Keratinocyte (primary cell): Measurements from ENCODE around the gene RPS26. TPM values are rescaled to one million over a fixed set of nuclear protein-coding genes. Genes with fewer than 3 reads are reported as not detected.
"Not testable (repeated sequence)": the region's sequence is repeated elsewhere in the genome, so short reads cannot be mapped to it uniquely, and the experiment has no call there.

Source experiments
- DNase-seq: peaks from one replicate; pipeline ENCODE4 v3.0.0-alpha.2; 2011; ENCODE audit warnings: low read depth, missing footprints, low spot score
- FAIRE-seq: peaks from 2 replicates; lab custom pipeline; 2011; peaks lifted over from hg19 to GRCh38; lab: Jason Lieb, UNC
- H2AFZ ChIP-seq: 2 replicates; pipeline ENCODE4 v1.6.0; 2012; ENCODE audit warnings: low read length, control low read depth, inconsistent platforms; ENCODE audit not compliant: control insufficient read depth
- H3K27ac ChIP-seq: 2 replicates; pipeline ENCODE4 v1.5.1; 2011; ENCODE audit warnings: low read length; ENCODE audit not compliant: control insufficient read depth, insufficient read depth
- H3K27me3 ChIP-seq: 3 replicates; pipeline ENCODE4 v1.6.0; 2011; ENCODE audit warnings: low read length; ENCODE audit not compliant: control insufficient read depth, insufficient read depth; ENCODE audit errors: extremely low read depth
- H3K36me3 ChIP-seq, 2 experiments: 2 replicates in 1 of 2; 3 replicates in 1 of 2; pipeline ENCODE4 v1.5.1; 2011; ENCODE audit warnings: low read length in 2 of 2, mild to moderate bottlenecking in 1 of 2; ENCODE audit not compliant: control insufficient read depth in 2 of 2, insufficient read depth in 2 of 2; ENCODE audit errors: extremely low read depth in 1 of 2
- H3K4me1 ChIP-seq: 3 replicates; pipeline ENCODE4 v1.5.1; 2011; ENCODE audit warnings: low read length; ENCODE audit not compliant: control insufficient read depth, insufficient read depth; ENCODE audit errors: extremely low read depth
- H3K4me2 ChIP-seq: 3 replicates; pipeline ENCODE4 v1.6.0; 2011; ENCODE audit warnings: low read depth, low read length; ENCODE audit not compliant: control insufficient read depth, insufficient read depth; ENCODE audit errors: extremely low read depth
- H3K4me3 ChIP-seq, 3 experiments: fragments of 200-600 bp in 1 of 3; sonication (generic) in 1 of 3; 2 replicates in 2 of 3; 3 replicates in 1 of 3; pipeline ENCODE4 v1.5.1; 2011 to 2016; ENCODE audit warnings: low read length in 3 of 3, mild to moderate bottlenecking in 3 of 3, control low read depth in 2 of 3, inconsistent platforms in 1 of 3, low read depth in 1 of 3, mixed read lengths in 1 of 3, mixed run types in 1 of 3, moderate library complexity in 1 of 3; ENCODE audit not compliant: control insufficient read depth in 2 of 3, insufficient read depth in 2 of 3; ENCODE audit errors: extremely low read depth in 1 of 3
- H3K79me2 ChIP-seq: 2 replicates; pipeline ENCODE4 v1.6.0; 2012; ENCODE audit warnings: low read length; ENCODE audit not compliant: control insufficient read depth, insufficient read depth
- H3K9ac ChIP-seq: 3 replicates; pipeline ENCODE4 v1.6.0; 2011; ENCODE audit warnings: low read length; ENCODE audit not compliant: control insufficient read depth, insufficient read depth; ENCODE audit errors: extremely low read depth
- H3K9me1 ChIP-seq: 3 replicates; pipeline ENCODE4 v1.6.0; 2011; ENCODE audit warnings: low read length; ENCODE audit not compliant: control insufficient read depth, insufficient read depth; ENCODE audit errors: extremely low read depth
- H3K9me3 ChIP-seq: 2 replicates; pipeline ENCODE4 v1.5.1; 2012; ENCODE audit warnings: low read depth, low read length; ENCODE audit not compliant: control insufficient read depth
- H4K20me1 ChIP-seq: 3 replicates; pipeline ENCODE4 v1.6.0; 2011; ENCODE audit warnings: low read length; ENCODE audit not compliant: control insufficient read depth, insufficient read depth; ENCODE audit errors: extremely low read depth
- CTCF ChIP-seq, 3 experiments: IDR thresholded peaks in 1 of 3; conservative IDR thresholded peaks in 1 of 3; optimal IDR thresholded peaks in 1 of 3; 2 replicates in 2 of 3; 3 replicates in 1 of 3; pipeline versions ENCODE3 to v1.5.1; 2011; ENCODE audit warnings: low read length in 3 of 3, mild to moderate bottlenecking in 3 of 3, moderate library complexity in 2 of 3, control low read depth in 1 of 3, inconsistent platforms in 1 of 3; ENCODE audit not compliant: insufficient read depth in 2 of 3; ENCODE audit errors: extremely low read depth in 1 of 3
- EZH2 ChIP-seq: IDR thresholded peaks from one replicate; pipeline ENCODE4 v1.6.1; 2012; ENCODE audit warnings: inconsistent platforms, mild to moderate bottlenecking, low read length, moderate library complexity
- dilution Hi-C: fragments of 300-500 bp; cut with MboI; formaldehyde crosslinking; loops from one replicate; pipeline ENCODE4 v1.7.0; 2020; ENCODE audit warnings: low sequenced_read_pairs; ENCODE audit not compliant: extremely low pct_ligation_motif_present
- polyA plus RNA-seq, 5 experiments: library from polyadenylated mRNA; depleted of rRNA in 3 of 5; stranded (reverse) in 3 of 5; stranded (forward) in 1 of 5; unstranded in 1 of 5; fragments of >200 nt; gene quantifications; 1 replicate in 1 of 5; 2 replicates in 3 of 5; 3 replicates in 1 of 5; pipeline versions ENCODE4 v1.2.1 to v1.2.3, GENCODE V29; 2011 to 2012; ENCODE audit warnings: missing spikeins in 2 of 5, low read depth in 1 of 5, low replicate concordance in 1 of 5

RPS26 gene
- polyA plus RNA-seq, 1 donor (not counting 4 experiments of a cell fraction or from before 2014, with no cell fraction given): 663 TPM

- Histone ChIP-seq H3K4me1 (peaks cover 7% of the 10 kb centered on the region), H3K9me3 (no peaks in the 10 kb centered on the region), H3K4me2 (no peak overlapping the region), H3K9ac (no peak overlapping the region), H3K27ac (no peak overlapping the region), H2AFZ (no peak overlapping the region), H3K79me2 (no peaks in the 10 kb centered on the region), H3K36me3 (no peaks in the 10 kb centered on the region), H4K20me1 (no peaks in the 10 kb centered on the region), H3K4me3 (no peak overlapping the region), H3K27me3 (no peaks in the 10 kb centered on the region), H3K9me1 (no peaks in the 10 kb centered on the region)
- FAIRE-seq (no peak), DNase-seq (no peak)
- TF ChIP-seq EZH2: no peak
- TF ChIP-seq CTCF (optimal IDR thresholded peaks at IDR 0.05 in 1 of 3, IDR thresholded peaks at IDR 0.05 in 1 of 3, conservative IDR thresholded peaks at IDR 0.05 in 1 of 3; ENCODE audit: extremely low read depth in 1 of 3, insufficient read depth in 2 of 3, low read length in 3 of 3): no peak
- dilution Hi-C loops: no loop called here
Measured at GRCh38 chr12:56074396-56074795, 32.7 kb downstream of the RPS26 start.

DNA sequence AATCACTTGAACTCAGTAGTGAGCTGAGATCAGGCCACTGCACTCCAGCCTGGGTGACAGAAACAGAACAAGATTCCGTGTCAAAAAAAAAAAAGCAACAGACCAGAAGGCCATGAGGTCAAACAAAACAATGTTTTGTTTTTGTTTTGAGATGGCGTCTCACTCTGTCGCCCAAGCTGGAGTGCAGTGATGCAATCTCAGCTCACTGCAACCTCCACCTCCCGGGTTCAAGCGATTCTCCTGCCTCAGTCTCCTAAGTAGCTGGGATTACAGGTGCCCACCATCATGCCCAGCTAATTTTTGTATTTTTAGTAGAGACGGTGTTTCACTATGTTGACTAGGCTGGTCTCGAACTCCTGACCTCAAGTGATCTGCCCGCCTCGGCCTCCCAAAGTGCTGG, 36.2 kb downstream of the RPS26 start:
- H3K27me3 ChIP-seq: not testable (repeated sequence)

DNA sequence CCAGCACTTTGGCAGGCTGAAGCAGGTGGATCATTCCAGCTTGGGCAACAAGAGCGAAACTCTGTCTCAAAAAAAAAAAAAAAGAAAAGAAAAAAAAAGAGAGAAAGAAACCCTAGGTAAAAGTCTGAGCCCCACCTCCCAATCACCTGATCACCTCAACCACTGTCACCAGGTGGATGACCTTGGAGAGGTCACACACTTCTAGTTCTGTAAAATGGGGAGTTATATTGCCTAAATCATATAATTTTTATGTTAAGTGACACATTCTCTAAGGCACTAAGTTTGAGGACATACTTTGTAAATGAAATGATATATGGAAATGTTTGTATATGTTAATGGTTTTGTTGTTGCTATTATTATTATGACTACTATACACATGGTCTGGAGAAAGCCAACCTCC, 36.7 kb downstream of the RPS26 start:
- Histone ChIP-seq H3K79me2 (no peaks in the 10 kb centered on the region), H4K20me1 (no peaks in the 10 kb centered on the region), H3K36me3 (peaks cover 0 to under 1% of the 10 kb centered on the region in 2 experiments), H3K27ac (no peak overlapping the region), H3K9me3 (no peaks in the 10 kb centered on the region), H3K4me2 (peak overlapping the region; percentile 93), H3K9me1 (no peaks in the 10 kb centered on the region), H3K27me3 (no peaks in the 10 kb centered on the region), H3K4me1 (peaks cover 10% of the 10 kb centered on the region), H3K4me3 (no peak overlapping the region), H3K9ac (no peak overlapping the region), H2AFZ (peak overlapping the region; percentile 62)
- DNase-seq (no peak), FAIRE-seq (no peak)
- TF ChIP-seq CTCF (optimal IDR thresholded peaks at IDR 0.05 in 1 of 3, IDR thresholded peaks at IDR 0.05 in 1 of 3, conservative IDR thresholded peaks at IDR 0.05 in 1 of 3; ENCODE audit: extremely low read depth in 1 of 3, insufficient read depth in 2 of 3, low read length in 3 of 3): no peak
- no peak for TF ChIP-seq EZH2
- dilution Hi-C loops: no loop called here

More for the DNA sequence above, 36.2 kb downstream of the RPS26 start:
- peaks cover 10% of the 10 kb centered on the region for H3K4me1 ChIP-seq
- FAIRE-seq, H3K9me3 ChIP-seq, H3K4me3 ChIP-seq, dilution Hi-C loops, H4K20me1 ChIP-seq, H3K4me2 ChIP-seq, H3K9me1 ChIP-seq, H3K27ac ChIP-seq, H2AFZ ChIP-seq, DNase-seq, H3K36me3 ChIP-seq, H3K79me2 ChIP-seq, H3K9ac ChIP-seq: not testable (repeated sequence)
